ENCODE results near the gene SPAG5. TPM values are rescaled to one million over a fixed set of nuclear protein-coding genes. Genes with fewer than 3 reads are reported as not detected.
A peak's percentile ranks its signal among the peaks of the same experiment; 100 is the strongest.
"Not testable (repeated sequence)": the region's sequence is repeated elsewhere in the genome, so short reads cannot be mapped to it uniquely, and the experiment has no call there.

The SPAG5 gene
- total RNA-seq, 2 experiments from 2014 or later, result 162 to 170 TPM

DNA sequence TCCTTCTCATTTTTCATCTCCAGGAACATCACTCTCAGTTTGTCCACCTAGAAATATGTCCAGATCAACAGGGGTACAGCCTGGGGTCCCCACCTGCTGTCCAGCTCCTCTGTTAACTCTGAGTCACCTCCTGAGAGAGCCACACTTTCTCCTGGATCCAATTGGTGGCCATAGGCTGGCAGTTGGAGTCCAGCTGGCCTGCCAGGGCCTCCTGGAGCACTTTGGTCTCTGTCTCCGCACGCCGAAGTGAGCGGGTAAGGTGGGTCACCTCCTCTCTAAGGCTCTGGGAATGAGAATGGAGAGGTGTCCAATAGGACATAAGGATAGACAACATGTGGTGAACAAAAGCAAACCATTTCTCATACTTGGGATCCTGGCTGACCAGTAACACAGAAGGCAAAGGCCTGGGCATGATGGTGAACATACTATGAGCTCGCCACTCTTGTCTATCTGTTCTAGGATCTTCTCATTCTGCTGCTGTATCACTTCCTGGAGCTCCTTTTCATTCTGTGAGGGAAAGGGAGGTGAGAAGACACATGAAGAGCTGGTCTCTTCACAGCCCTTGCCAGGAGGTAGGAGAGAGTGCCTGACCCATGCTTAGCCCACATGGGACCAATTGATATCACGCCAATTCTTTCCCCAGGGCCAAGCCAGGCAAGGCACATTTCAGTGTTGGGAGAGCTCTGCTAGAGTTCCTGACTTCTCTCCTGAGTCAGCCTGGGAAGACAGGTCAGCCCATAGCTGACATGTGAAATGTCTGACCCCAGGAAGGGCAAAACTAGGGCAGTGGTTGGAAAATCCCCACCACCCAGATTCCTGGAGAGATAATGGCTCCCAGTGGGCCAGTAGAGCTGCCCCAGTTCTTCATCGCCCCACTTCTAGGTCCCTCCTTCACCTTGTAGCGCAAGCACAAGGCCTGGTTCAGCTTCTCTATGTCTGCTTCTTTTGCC, 20.3 kb downstream of the SPAG5 start:
- no peak overlapping the region for H3K4me3 Mint-ChIP-seq

GRCh38 chr17:28577466-28577824, 21.4 kb downstream of the SPAG5 start:
- no peak for DNase-seq
- CTCF ChIA-PET, result interaction anchor here (0.6 to 4.9 kb wide), 8 partner anchors 11 to 149 kb away, joined by 3 to 44 read pairs (median 4); partner anchors contain the start of gene TLCD1
- Mint-ChIP-seq H3K27me3 (ENCODE audit: low read depth) (no peaks in the 10 kb centered on the region), H3K9me3 (ENCODE audit: insufficient read depth) (no peaks in the 10 kb centered on the region), H3K27ac (peak overlapping the region; percentile 86), H3K36me3 (ENCODE audit: low read depth) (peaks cover 64% of the 10 kb centered on the region), H3K4me1 (ENCODE audit: low read depth) (peaks cover 42% of the 10 kb centered on the region), H3K4me3 (no peak overlapping the region)
- no peak for ATAC-seq
- POLR2A ChIA-PET, result interaction anchor here (1.0 to 2.8 kb wide), 6 partner anchors 7 to 84 kb away, joined by 3 to 18 read pairs (median 5); partner anchors contain the start of genes SDF2, SPAG5 and SUPT6H

More for the DNA sequence above, 20.3 kb downstream of the SPAG5 start:
- no peaks in the 10 kb centered on the region for H3K9me3 Mint-ChIP-seq (ENCODE audit: insufficient read depth)
- no peak overlapping the region for H3K27ac Mint-ChIP-seq
- H3K4me1 Mint-ChIP-seq (ENCODE audit: low read depth), result peaks cover 34% of the 10 kb centered on the region
- ATAC-seq (no peak), DNase-seq (no peak)
- H3K27me3 Mint-ChIP-seq (ENCODE audit: low read depth), result no peaks in the 10 kb centered on the region
- H3K36me3 Mint-ChIP-seq (ENCODE audit: low read depth), result peaks cover 58% of the 10 kb centered on the region
- ChIA-PET POLR2A (interaction anchor here (1.0 to 2.8 kb wide), 4 partner anchors 8 to 29 kb away, joined by 3 to 18 read pairs (median 5); partner anchors contain the start of gene SPAG5), CTCF (interaction anchor here (1.0 to 2.3 kb wide), 3 partner anchors 29 to 65 kb away, joined by 3 to 12 read pairs (median 7); no protein-coding TSS in a partner anchor)

DNA sequence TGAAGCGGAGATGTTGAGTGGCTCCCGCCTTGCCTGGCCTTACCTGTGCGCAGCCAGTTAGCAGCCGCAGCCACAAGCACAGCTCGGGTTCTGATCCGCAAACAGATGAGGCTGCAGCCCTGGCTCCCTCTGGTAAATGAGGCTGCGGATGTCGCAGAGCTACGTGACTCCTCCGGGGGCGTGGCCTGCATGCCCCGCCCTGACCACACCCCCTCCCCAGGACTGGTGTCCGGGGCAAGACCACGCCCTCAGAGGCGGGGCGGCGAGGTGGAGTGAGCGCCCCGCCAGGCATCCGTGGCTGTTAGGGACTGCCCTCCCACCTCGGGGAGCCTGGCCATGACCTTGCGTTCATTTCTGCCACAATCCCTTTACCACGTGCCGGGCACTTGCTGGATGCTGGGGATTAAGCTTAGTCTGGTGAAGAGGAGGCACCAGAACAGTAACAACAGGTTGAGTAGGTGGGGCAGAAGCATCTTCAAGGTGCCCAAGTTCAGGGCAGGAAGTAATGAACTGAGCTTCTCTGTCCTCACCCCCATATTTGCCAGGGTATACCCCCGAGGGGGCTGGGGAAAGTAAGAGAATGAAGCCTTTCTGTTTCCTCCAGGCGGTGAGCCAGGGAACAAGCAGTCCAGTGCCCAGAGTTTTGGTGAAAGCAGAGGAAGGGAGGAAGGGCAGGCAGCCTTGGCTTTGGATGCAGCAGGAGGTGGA, 21.9 kb downstream of the SPAG5 start, which contains the start of gene ALDOC:
ALDOC (minus strand) TSS at position 138 of the 708 bp plus-strand sequence. CDS start 1,363 bp downstream, outside the sequence.
- POLR2A ChIA-PET, result interaction anchor here (0.6 to 2.8 kb wide), 9 partner anchors 17 to 85 kb away, joined by 3 to 18 read pairs (median 4); partner anchors contain the start of genes SDF2, SPAG5 and SUPT6H
- CTCF ChIA-PET, result interaction anchor here (0.6 to 4.9 kb wide), 11 partner anchors 11 to 349 kb away, joined by 3 to 44 read pairs (median 5); partner anchors contain the start of genes BLTP2, TLCD1 and UNC119
- peak within 1 kb of the TSS; percentile 84 for H3K4me3 Mint-ChIP-seq
- no peaks in the 10 kb centered on the region for H3K9me3 Mint-ChIP-seq (ENCODE audit: insufficient read depth)
- ATAC-seq (peak; percentile 95), DNase-seq (peak; percentile 98)
- H3K36me3 Mint-ChIP-seq (ENCODE audit: low read depth), result peaks cover 64% of the 10 kb centered on the region
- H3K27ac Mint-ChIP-seq, result peak within 1 kb of the TSS; percentile 86
- no peaks in the 10 kb centered on the region for H3K27me3 Mint-ChIP-seq (ENCODE audit: low read depth)
- H3K4me1 Mint-ChIP-seq (ENCODE audit: low read depth), result peaks cover 47% of the 10 kb centered on the region

DNA sequence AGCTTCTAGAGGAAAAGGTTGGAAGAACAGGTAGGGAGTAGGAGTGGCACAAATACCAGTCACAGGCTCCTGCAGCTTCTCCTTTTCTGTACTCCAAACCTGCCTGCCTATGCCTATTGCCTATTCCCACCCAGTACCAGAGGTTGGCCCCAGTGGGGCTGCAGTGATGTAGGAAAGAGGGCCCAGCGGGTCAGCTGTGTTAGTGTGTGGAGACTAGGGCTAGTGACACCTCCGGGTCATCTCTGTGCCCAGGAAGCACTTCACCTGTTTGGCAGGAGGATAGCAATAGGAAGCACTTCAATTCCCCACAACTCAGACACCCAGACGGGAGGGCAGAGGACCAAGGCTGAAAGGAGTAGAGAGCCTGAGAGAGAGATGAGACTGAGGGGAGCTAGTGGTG, 22.8 kb downstream of the SPAG5 start:
- not testable (repeated sequence) for H3K27me3 Mint-ChIP-seq (ENCODE audit: low read depth); DNase-seq; H3K9me3 Mint-ChIP-seq (ENCODE audit: insufficient read depth); ATAC-seq
- Mint-ChIP-seq H3K4me3 (peak overlapping the region; percentile 84), H3K4me1 (ENCODE audit: low read depth) (peaks cover 49% of the 10 kb centered on the region), H3K36me3 (ENCODE audit: low read depth) (peaks cover 64% of the 10 kb centered on the region), H3K27ac (peak overlapping the region; percentile 86)
- ChIA-PET CTCF (interaction anchor here (0.7 to 4.9 kb wide), 8 partner anchors 15 to 350 kb away, joined by 3 to 44 read pairs (median 6); partner anchors contain the start of genes BLTP2 and UNC119), POLR2A (interaction anchor here (0.6 to 2.0 kb wide), 6 partner anchors 20 to 86 kb away, joined by 3 to 8 read pairs (median 4); partner anchors contain the start of genes SDF2 and SUPT6H)

GRCh38 chr17:28575126-28575795, 23.6 kb downstream of the SPAG5 start:
- H3K27ac Mint-ChIP-seq, result no peak overlapping the region
- H3K9me3 Mint-ChIP-seq (ENCODE audit: insufficient read depth), result no peaks in the 10 kb centered on the region
- H3K4me3 Mint-ChIP-seq, result no peak overlapping the region
- POLR2A ChIA-PET, result interaction anchor here (0.9 to 1.5 kb wide), 3 partner anchors 13 to 87 kb away, joined by 3 to 5 read pairs (median 3); partner anchors contain the start of genes SDF2 and SUPT6H
- no peaks in the 10 kb centered on the region for H3K27me3 Mint-ChIP-seq (ENCODE audit: low read depth)
- no peak for ATAC-seq
- peaks cover 46% of the 10 kb centered on the region for H3K4me1 Mint-ChIP-seq (ENCODE audit: low read depth)
- CTCF ChIA-PET, result interaction anchor here (1.0 to 4.9 kb wide), 7 partner anchors 9 to 151 kb away, joined by 3 to 44 read pairs (median 6); partner anchors contain the start of gene UNC119
- H3K36me3 Mint-ChIP-seq (ENCODE audit: low read depth), result peaks cover 61% of the 10 kb centered on the region
- no peak for DNase-seq

- no peak for DNase-seq
- Mint-ChIP-seq H3K4me3 (no peak overlapping the region), H3K27me3 (ENCODE audit: low read depth) (no peaks in the 10 kb centered on the region), H3K27ac (no peak overlapping the region), H3K4me1 (ENCODE audit: low read depth) (peaks cover 49% of the 10 kb centered on the region), H3K36me3 (ENCODE audit: low read depth) (peaks cover 61% of the 10 kb centered on the region), H3K9me3 (ENCODE audit: insufficient read depth) (no peaks in the 10 kb centered on the region)
- ChIA-PET POLR2A (interaction anchor here (0.9 to 1.5 kb wide), 3 partner anchors 12 to 87 kb away, joined by 3 to 5 read pairs (median 3); partner anchors contain the start of genes SDF2 and SUPT6H), CTCF (interaction anchor here (1.0 to 4.9 kb wide), 4 partner anchors 8 to 26 kb away, joined by 4 to 44 read pairs (median 8); no protein-coding TSS in a partner anchor)
- no peak for ATAC-seq
Observed at GRCh38 chr17:28574526-28574925, 24.3 kb downstream of the SPAG5 start.

- H3K27ac Mint-ChIP-seq, result no peak overlapping the region
- peaks cover 58% of the 10 kb centered on the region for H3K36me3 Mint-ChIP-seq (ENCODE audit: low read depth)
- H3K4me3 Mint-ChIP-seq, result no peak overlapping the region
- POLR2A ChIA-PET, result interaction anchor here (0.9 kb wide), 1 partner anchor 11 kb away, joined by 3 read pairs; no protein-coding TSS in a partner anchor
- DNase-seq (no peak), ATAC-seq (no peak)
- no peaks in the 10 kb centered on the region for H3K27me3 Mint-ChIP-seq (ENCODE audit: low read depth)
- CTCF ChIA-PET, result interaction anchor here (1.0 to 4.9 kb wide), 4 partner anchors 8 to 26 kb away, joined by 4 to 44 read pairs (median 8); no protein-coding TSS in a partner anchor
- no peaks in the 10 kb centered on the region for H3K9me3 Mint-ChIP-seq (ENCODE audit: insufficient read depth)
- peaks cover 52% of the 10 kb centered on the region for H3K4me1 Mint-ChIP-seq (ENCODE audit: low read depth)
Observed at GRCh38 chr17:28573966-28574480, 24.8 kb downstream of the SPAG5 start.

GRCh38 chr17:28573521-28573920, 25.3 kb downstream of the SPAG5 start:
- no peaks in the 10 kb centered on the region for H3K27me3 Mint-ChIP-seq (ENCODE audit: low read depth)
- H3K36me3 Mint-ChIP-seq (ENCODE audit: low read depth), result peaks cover 55% of the 10 kb centered on the region
- no peak overlapping the region for H3K4me3 Mint-ChIP-seq
- DNase-seq (no peak), ATAC-seq (no peak)
- CTCF ChIA-PET, result interaction anchor here (2.1 to 4.9 kb wide), 2 partner anchors 25 to 26 kb away, joined by 8 to 44 read pairs; no protein-coding TSS in a partner anchor
- no peaks in the 10 kb centered on the region for H3K9me3 Mint-ChIP-seq (ENCODE audit: insufficient read depth)
- POLR2A ChIA-PET, result no interaction called here
- peaks cover 53% of the 10 kb centered on the region for H3K4me1 Mint-ChIP-seq (ENCODE audit: low read depth)
- no peak overlapping the region for H3K27ac Mint-ChIP-seq

DNA sequence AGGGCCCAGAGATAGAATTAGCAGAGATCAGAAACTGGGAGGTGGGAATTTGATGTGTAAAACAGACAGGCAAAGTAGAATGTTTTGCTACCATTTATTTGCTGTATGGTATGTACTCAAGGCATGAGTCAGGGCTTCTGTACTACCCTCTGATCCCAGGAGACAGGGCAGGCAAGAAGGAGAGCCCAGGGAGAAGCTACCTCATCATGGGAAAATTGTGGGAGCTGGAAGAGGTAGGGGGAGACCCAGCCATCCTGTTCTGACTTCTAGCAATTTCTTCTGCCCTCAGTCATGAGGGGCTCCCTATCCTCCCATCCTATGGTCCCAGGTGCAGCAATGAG, 25.8 kb downstream of the SPAG5 start:
- Mint-ChIP-seq H3K27ac (no peak overlapping the region), H3K36me3 (ENCODE audit: low read depth) (peaks cover 54% of the 10 kb centered on the region), H3K9me3 (ENCODE audit: insufficient read depth) (no peaks in the 10 kb centered on the region), H3K4me3 (no peak overlapping the region), H3K27me3 (ENCODE audit: low read depth) (no peaks in the 10 kb centered on the region), H3K4me1 (ENCODE audit: low read depth) (peaks cover 56% of the 10 kb centered on the region)
- ATAC-seq (no peak), DNase-seq (no peak)
- POLR2A ChIA-PET, result interaction anchor here (0.5 to 1.2 kb wide), 2 partner anchors 13 to 72 kb away, joined by 3 read pairs; partner anchors contain the start of gene BLTP2
- CTCF ChIA-PET, result interaction anchor here (4.9 kb wide), 1 partner anchor 24 kb away, joined by 44 read pairs; no protein-coding TSS in a partner anchor
